GM19239 (cell line): ENCODE measurements around the gene SPO11.

Experiments used
- DNase-seq: peaks from one replicate; pipeline ENCODE4 v3.0.0; 2011; ENCODE audit warnings: low spot score; ENCODE audit not compliant: insufficient read length
- FAIRE-seq: peaks from 2 replicates; lab custom pipeline; 2011; peaks lifted over from hg19 to GRCh38; lab: Jason Lieb, UNC

The SPO11 gene

GRCh38 chr20:57329608-57330221, at the start of gene SPO11:
TSS of gene SPO11 (plus strand) at chr20:57329803. CDS start at chr20:57329868, 65 bp downstream.
- no peak for DNase-seq
- no peak for FAIRE-seq

DNA sequence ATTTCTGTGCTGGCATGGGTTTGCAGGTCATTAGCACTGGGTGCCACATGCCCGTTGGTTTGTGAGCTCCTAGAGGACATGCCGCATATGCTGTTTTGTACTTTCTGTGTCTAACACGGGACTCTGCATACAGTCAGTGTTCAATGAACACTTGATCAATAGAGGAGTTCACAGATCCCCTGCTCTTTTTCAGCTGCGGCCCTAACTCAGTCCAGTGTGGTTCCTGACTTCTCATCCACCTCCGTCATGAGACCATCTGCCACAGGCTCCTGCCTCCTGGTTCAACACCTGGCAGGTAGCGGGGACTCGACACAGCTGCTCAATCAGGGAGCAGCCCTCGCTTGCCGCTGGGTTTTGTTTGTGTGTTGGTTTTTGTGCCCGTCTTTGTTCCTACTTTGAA, 49.4 kb upstream of the SPO11 start:
- FAIRE-seq: no peak
- DNase-seq: no peak

DNA sequence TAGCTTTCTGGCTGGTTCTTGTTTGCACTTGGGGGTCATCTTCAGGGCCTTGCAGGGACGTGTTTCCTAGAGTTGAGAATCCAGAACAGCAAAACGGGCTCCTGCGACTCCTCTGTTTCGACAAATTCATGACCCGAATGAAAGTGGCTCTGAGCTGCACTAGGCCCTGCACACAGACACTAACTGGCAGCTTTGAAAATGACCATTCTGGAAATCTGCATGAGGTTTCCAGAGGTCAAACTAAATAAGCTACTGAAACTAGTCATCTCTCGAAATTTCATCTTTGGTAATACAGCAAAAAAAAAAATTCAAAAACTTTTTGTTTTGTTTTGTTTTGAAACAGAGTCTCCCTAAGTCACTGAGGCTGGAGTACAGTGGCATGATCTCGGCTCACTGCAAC, 47.7 kb upstream of the SPO11 start:
- DNase-seq: no peak
- FAIRE-seq: no peak

- DNase-seq (no peak), FAIRE-seq (no peak)
Measured at GRCh38 chr20:57282670-57283361, 46.8 kb upstream of the SPO11 start.

DNA sequence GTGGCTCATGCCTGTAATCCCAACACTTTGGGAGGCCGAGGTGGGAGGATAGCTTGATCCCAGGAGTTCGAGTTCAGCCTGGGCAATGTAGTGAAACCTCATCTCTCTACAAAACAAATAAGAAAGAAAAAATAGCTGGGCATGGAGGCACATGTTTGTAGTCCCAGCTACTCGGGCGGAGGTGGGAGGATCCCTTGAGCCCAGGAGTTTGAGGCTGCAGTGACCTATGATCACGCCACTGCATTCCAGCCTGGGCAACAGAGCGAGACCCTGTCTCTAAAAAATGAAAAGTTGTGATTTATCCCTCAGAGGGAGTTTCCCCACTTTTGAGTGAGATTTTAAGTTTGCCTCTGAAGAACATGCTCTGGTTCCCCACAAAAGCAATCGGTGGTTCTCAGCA, 45.7 kb upstream of the SPO11 start:
- DNase-seq (no peak), FAIRE-seq (no peak)

- DNase-seq (no peak), FAIRE-seq (no peak)
Measured at GRCh38 chr20:57287007-57287880, 42.4 kb upstream of the SPO11 start.

GRCh38 chr20:57287901-57288300, 41.7 kb upstream of the SPO11 start:
- DNase-seq (no peak), FAIRE-seq (no peak)

- no peak for FAIRE-seq
- no peak for DNase-seq
Measured at GRCh38 chr20:57288651-57289277, 40.8 kb upstream of the SPO11 start.

DNA sequence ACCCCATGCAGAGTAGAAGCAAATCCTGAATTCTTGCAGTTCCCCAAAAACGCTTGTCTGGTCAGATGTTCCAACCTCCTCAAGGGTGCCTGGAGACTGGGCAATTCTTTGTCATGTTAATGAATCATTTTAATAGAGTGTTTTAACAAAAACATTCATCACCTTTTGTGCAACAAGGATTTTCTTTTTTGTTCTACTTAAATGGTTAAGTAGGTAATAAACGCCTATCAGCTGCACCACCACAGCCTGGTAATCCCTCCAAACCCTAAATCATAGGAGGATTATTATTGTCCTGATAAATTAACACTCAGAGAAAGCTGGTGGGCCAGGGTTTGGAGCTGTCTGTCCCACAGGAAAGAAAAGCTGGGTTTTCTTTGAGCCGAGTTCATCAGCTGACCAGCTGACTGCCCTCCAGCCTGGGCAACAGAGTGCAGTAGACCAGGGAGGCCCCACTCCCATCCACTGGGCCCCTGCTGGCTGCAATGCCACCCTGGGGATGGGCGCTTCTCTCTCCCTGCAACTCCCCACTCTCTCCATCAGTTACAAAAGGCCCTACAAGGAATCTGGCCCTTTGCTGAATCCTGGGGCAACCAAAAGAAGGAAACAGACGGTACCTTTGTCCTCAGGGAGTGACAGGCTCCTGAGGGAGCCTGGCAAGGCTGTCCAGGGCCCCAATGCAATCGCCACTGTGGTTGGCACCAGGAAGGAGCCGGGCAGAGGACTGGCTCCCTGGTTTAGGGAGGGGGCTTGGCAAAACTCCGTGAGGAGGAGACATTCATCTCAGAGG, 40.0 kb upstream of the SPO11 start:
- DNase-seq: no peak
- no peak for FAIRE-seq

DNA sequence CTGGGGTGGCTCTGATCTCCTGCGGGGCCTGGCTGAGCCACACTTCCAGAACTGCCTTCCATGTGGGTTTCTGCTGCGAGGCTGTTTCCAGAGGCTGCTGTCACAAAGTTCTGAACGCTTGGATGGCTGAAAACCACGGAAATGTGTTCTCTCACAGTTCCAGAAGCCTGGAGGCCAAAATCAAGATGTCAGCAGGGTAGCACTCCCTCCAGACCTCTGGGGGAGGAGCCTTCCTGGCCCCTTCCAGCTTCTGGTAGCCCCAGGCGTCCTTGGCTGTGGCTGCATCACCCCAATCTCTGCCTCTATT, 39.5 kb upstream of the SPO11 start:
- FAIRE-seq (no peak), DNase-seq (no peak)

GRCh38 chr20:57291003-57291402, 38.6 kb upstream of the SPO11 start:
- FAIRE-seq (no peak), DNase-seq (no peak)

DNA sequence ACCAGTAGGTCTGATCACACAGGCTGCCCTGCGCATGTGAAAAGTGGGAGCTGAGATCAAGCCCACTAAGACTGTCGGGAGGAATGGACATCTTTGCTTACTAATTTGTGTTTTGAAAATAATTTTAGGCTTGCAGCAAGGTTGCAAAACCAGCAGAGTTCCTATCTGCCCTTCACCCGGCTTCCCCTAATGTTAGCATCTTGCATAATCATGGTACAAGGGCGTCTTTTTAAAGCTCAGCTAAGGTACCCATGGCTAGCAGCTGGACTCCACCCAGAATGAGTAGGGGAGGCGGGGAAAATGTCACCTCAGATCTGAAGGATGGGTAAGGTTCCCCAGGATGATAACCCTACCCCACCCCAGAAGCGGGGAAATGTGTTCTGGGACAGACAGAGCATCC, 37.9 kb upstream of the SPO11 start:
- FAIRE-seq: no peak
- DNase-seq: no peak

- no peak for FAIRE-seq
- no peak for DNase-seq
Measured at GRCh38 chr20:57292611-57293010, 37.0 kb upstream of the SPO11 start.

GRCh38 chr20:57293995-57294394, 35.6 kb upstream of the SPO11 start:
- FAIRE-seq (no peak), DNase-seq (no peak)

DNA sequence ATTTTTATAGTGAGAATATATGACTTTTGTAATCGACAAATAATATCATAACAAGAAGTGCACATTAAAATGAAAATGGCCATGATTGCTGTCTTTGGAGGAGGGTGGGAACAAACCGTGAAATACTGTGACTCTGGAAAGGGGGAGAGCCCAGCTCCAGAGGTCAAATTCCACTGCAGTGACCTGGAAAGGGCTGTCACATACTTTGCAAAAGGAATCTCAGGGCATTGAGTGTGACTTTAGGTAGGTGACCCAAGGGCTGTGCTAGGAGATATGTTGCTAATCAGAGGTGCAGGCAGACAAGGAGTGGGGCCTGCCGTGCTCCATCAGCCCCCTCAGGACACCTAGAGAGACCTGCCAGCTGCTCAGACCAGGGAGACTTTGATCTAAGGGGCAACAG, 35.1 kb upstream of the SPO11 start:
- DNase-seq (no peak), FAIRE-seq (no peak)

GRCh38 chr20:57298457-57298856, 31.1 kb upstream of the SPO11 start:
- FAIRE-seq: no peak
- no peak for DNase-seq

GRCh38 chr20:57301026-57301425, 28.6 kb upstream of the SPO11 start:
- no peak for DNase-seq
- FAIRE-seq: no peak

DNA sequence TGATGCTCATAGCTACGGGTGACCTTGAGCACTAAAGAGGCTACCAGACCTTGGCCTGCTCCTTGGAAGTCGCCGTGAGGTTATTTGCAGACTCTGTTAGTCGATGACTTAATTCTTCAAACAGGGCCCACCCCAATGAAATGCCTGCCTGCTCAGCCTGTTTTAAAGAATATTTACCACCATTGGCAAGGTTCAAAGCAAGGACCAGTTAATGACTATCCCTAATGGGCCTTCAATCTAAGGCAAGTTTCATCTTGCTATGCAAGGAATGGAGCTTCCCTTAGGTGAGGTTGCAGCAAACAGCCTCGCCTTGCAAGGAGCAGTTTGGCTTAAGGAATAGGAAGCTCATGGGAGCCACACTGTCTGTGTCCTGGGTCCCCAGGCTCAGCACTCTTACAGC, 22.9 kb upstream of the SPO11 start:
- DNase-seq (no peak), FAIRE-seq (no peak)

- FAIRE-seq (no peak), DNase-seq (no peak)
Measured at GRCh38 chr20:57308451-57309271, 20.9 kb upstream of the SPO11 start.
